H9 (cell line): ENCODE data around the gene CC2D2B. TPM values are rescaled to one million over a fixed set of nuclear protein-coding genes. Genes with fewer than 3 reads are reported as not detected.

Experiments
- DNase-seq: peaks from one replicate; pipeline ENCODE4 v3.0.0-alpha.2; 2017
- H2AFZ ChIP-seq: one replicate; pipeline ENCODE4 v1.6.1; 2013; ENCODE audit warnings: mild to moderate bottlenecking, low read length, control low read depth, moderate library complexity
- H2AK5ac ChIP-seq: 2 replicates; pipeline ENCODE4 v1.6.1; 2013; ENCODE audit warnings: low read length, control low read depth, mixed read lengths; ENCODE audit not compliant: insufficient read length
- H2BK120ac ChIP-seq: one replicate; pipeline ENCODE4 v1.6.1; 2013; ENCODE audit warnings: low read depth, mild to moderate bottlenecking, low read length, control low read depth, inconsistent platforms; ENCODE audit not compliant: poor library complexity, severe bottlenecking
- H2BK12ac ChIP-seq: 2 replicates; pipeline ENCODE4 v1.6.1; 2013; ENCODE audit warnings: low read length, control low read depth, mixed read lengths, low read depth; ENCODE audit not compliant: insufficient read length
- H2BK15ac ChIP-seq: 2 replicates; pipeline ENCODE4 v1.6.1; 2013; ENCODE audit warnings: low read depth, low read length, control low read depth
- H2BK20ac ChIP-seq: one replicate; pipeline ENCODE4 v1.6.1; 2013; ENCODE audit warnings: low read depth, mild to moderate bottlenecking, low read length, control low read depth, inconsistent platforms; ENCODE audit not compliant: poor library complexity, severe bottlenecking
- H2BK5ac ChIP-seq: 2 replicates; pipeline ENCODE4 v1.6.1; 2013; ENCODE audit warnings: low read length, control low read depth, mixed read lengths; ENCODE audit not compliant: insufficient read length
- H3K14ac ChIP-seq: 2 replicates; pipeline ENCODE4 v1.6.1; 2013; ENCODE audit warnings: low read length, control low read depth; ENCODE audit not compliant: insufficient read depth
- H3K18ac ChIP-seq: 2 replicates; pipeline ENCODE4 v1.6.1; 2013; ENCODE audit warnings: low read depth, mild to moderate bottlenecking, mixed read lengths, low read length, control low read depth; ENCODE audit not compliant: insufficient read length
- H3K23ac ChIP-seq: 2 replicates; pipeline ENCODE4 v1.6.1; 2013; ENCODE audit warnings: low read length, control low read depth, mixed read lengths, low read depth; ENCODE audit not compliant: insufficient read length
- H3K23me2 ChIP-seq: 2 replicates; pipeline ENCODE4 v1.6.1; 2013; ENCODE audit warnings: low read depth, mild to moderate bottlenecking, mixed read lengths, low read length, control low read depth; ENCODE audit not compliant: insufficient read length, poor library complexity, severe bottlenecking
- H3K27ac ChIP-seq: 2 replicates; pipeline ENCODE4 v1.5.1; 2013; ENCODE audit warnings: low read length, control low read depth, mixed read lengths, low read depth; ENCODE audit not compliant: insufficient read length
- H3K27me3 ChIP-seq: 2 replicates; pipeline ENCODE4 v1.6.1; 2013; ENCODE audit warnings: low read length, control low read depth, inconsistent platforms; ENCODE audit not compliant: insufficient read depth
- H3K4ac ChIP-seq: 2 replicates; pipeline ENCODE4 v1.6.1; 2013; ENCODE audit warnings: low read depth, mild to moderate bottlenecking, control low read depth, inconsistent platforms, low read length, moderate library complexity
- H3K4me1 ChIP-seq: 2 replicates; pipeline ENCODE4 v1.6.1; 2013; ENCODE audit warnings: low read length, control low read depth, inconsistent platforms; ENCODE audit not compliant: insufficient read depth
- H3K4me2 ChIP-seq: 2 replicates; pipeline ENCODE4 v1.6.1; 2013; ENCODE audit warnings: low read length, control low read depth, mixed read lengths; ENCODE audit not compliant: insufficient read length, insufficient read depth
- H3K56ac ChIP-seq: 2 replicates; pipeline ENCODE4 v1.6.1; 2013; ENCODE audit warnings: low read depth, mild to moderate bottlenecking, mixed read lengths, low read length, control low read depth; ENCODE audit not compliant: insufficient read length
- H3K79me1 ChIP-seq: 2 replicates; pipeline ENCODE4 v1.6.1; 2013; ENCODE audit warnings: low read depth, mild to moderate bottlenecking, moderate library complexity, low read length, control low read depth, inconsistent platforms; ENCODE audit not compliant: insufficient read depth, poor library complexity, severe bottlenecking
- H3K79me2 ChIP-seq: 2 replicates; pipeline ENCODE4 v1.6.1; 2013; ENCODE audit warnings: low read length, control low read depth, inconsistent platforms; ENCODE audit not compliant: insufficient read depth
- H3K9ac ChIP-seq: 2 replicates; pipeline ENCODE4 v1.6.1; 2013; ENCODE audit warnings: low read length, control low read depth, mixed read lengths; ENCODE audit not compliant: insufficient read length; ENCODE audit errors: extremely low read depth
- H3K9me3 ChIP-seq: one replicate; pipeline ENCODE4 v1.6.1; 2013; ENCODE audit warnings: low read depth, low read length, inconsistent platforms; ENCODE audit not compliant: control insufficient read depth
- H3T11ph ChIP-seq: one replicate; pipeline ENCODE4 v1.6.1; 2013; ENCODE audit warnings: mild to moderate bottlenecking, low read length, control low read depth, inconsistent platforms
- H4K20me1 ChIP-seq: one replicate; pipeline ENCODE4 v1.6.1; 2013; ENCODE audit not compliant: control insufficient read depth, insufficient read length, insufficient read depth
- H4K5ac ChIP-seq: 2 replicates; pipeline ENCODE4 v1.6.1; 2013; ENCODE audit warnings: low read depth, mild to moderate bottlenecking, mixed read lengths, low read length, control low read depth; ENCODE audit not compliant: insufficient read length
- H4K8ac ChIP-seq: replicated peaks from 2 replicates; pipeline ENCODE4 v1.6.1; 2013; ENCODE audit warnings: low read length, control low read depth, mixed read lengths, low read depth; ENCODE audit not compliant: insufficient read length
- H4K91ac ChIP-seq: 2 replicates; pipeline ENCODE4 v1.6.1; 2013; ENCODE audit warnings: low read depth, mild to moderate bottlenecking, moderate library complexity, mixed read lengths, low read length, control low read depth; ENCODE audit not compliant: insufficient read length
- H3K27ac Mint-ChIP-seq, 3 experiments: 2 replicates in 2 of 3; 3 replicates in 1 of 3; pipeline ENCODE4 v1.8.0; 2020 to 2021; ENCODE audit warnings: mixed read lengths in 3 of 3, mild to moderate bottlenecking in 1 of 3, moderate library complexity in 1 of 3
- H3K27me3 Mint-ChIP-seq: 2 replicates; pipeline ENCODE4 v1.8.0; 2021; ENCODE audit warnings: low read depth, mild to moderate bottlenecking, moderate library complexity, mixed read lengths
- H3K36me3 Mint-ChIP-seq, 3 experiments: 2 replicates in 2 of 3; 3 replicates in 1 of 3; pipeline ENCODE4 v1.8.0; 2020 to 2021; ENCODE audit warnings: low read depth in 3 of 3, mixed read lengths in 3 of 3; ENCODE audit not compliant: insufficient read depth in 1 of 3
- H3K4me1 Mint-ChIP-seq, 2 experiments: 2 replicates each; pipeline ENCODE4 v1.8.0; 2020; ENCODE audit warnings: mixed read lengths in 2 of 2
- H3K4me3 Mint-ChIP-seq, 2 experiments: 2 replicates in 1 of 2; 3 replicates in 1 of 2; pipeline ENCODE4 v1.8.0; 2020 to 2021; ENCODE audit warnings: mild to moderate bottlenecking in 2 of 2, mixed read lengths in 2 of 2, moderate library complexity in 1 of 2
- H3K9me3 Mint-ChIP-seq, 2 experiments: 2 replicates in 1 of 2; 3 replicates in 1 of 2; pipeline ENCODE4 v1.8.0; 2020; ENCODE audit warnings: mild to moderate bottlenecking in 2 of 2, mixed read lengths in 2 of 2, moderate library complexity in 1 of 2
- CTCF ChIP-seq: fragments of 200-600 bp; sonication (generic); conservative IDR thresholded peaks from 3 replicates; pipeline ENCODE4 v1.8.0; 2021; ENCODE audit warnings: antibody characterized with exemption, mild to moderate bottlenecking
- WGBS: extraction: QIAGEN DNeasy Blood & Tissue Kit; methylation state at CpG from one replicate; pipeline ENCODE4 v1.1.7; 2013; ENCODE audit warnings: missing lambda C conversion rate, low lambda C conversion rate, mixed read lengths; ENCODE audit not compliant: insufficient read length; ENCODE audit errors: extremely low coverage; 5-methylcytosine and 5-hydroxymethylcytosine counted together
- total RNA-seq: library from RNA; stranded (reverse); gene quantifications from 2 replicates; pipeline ENCODE4 v1.2.1, GENCODE V29; 2021

CC2D2B gene
- total RNA-seq, 1 experiment from 2014 or later = 0.72 TPM

- no peaks in the 10 kb centered on the region for H3K79me1 ChIP-seq
- peak overlapping the region; percentile 28 to 89; a peak in 4 of 5 replicates for H3K4me3 Mint-ChIP-seq
- H4K20me1 ChIP-seq = no peaks in the 10 kb centered on the region
- TF ChIP-seq CTCF = no peak
- no peak overlapping the region for H2BK120ac ChIP-seq
- peaks cover 1% of the 10 kb centered on the region; the same call in 1 of the 2 replicates for H3K27me3 Mint-ChIP-seq
- H3T11ph ChIP-seq = no peak overlapping the region
- H2AFZ ChIP-seq = no peak overlapping the region
- H2BK12ac ChIP-seq = no peak overlapping the region
- DNase-seq = no peak
- no peaks in the 10 kb centered on the region for H3K4me1 ChIP-seq
- no peak overlapping the region for H3K27ac Mint-ChIP-seq
- H3K9ac ChIP-seq = no peak overlapping the region
- H3K4ac ChIP-seq = no peak overlapping the region
- peaks cover 7 to 8% of the 10 kb centered on the region in 2 experiments for H3K4me1 Mint-ChIP-seq
- H4K5ac ChIP-seq = no peak overlapping the region
- no peak overlapping the region for H3K27ac ChIP-seq
- H3K18ac ChIP-seq = no peak overlapping the region
- no peak overlapping the region for H2BK15ac ChIP-seq
- H3K56ac ChIP-seq = no peak overlapping the region
- H3K9me3 ChIP-seq = no peaks in the 10 kb centered on the region
- H2BK5ac ChIP-seq = no peak overlapping the region
- H3K27me3 ChIP-seq = no peaks in the 10 kb centered on the region
- no CpG with 5 or more reads among the region's 4 CpGs for WGBS
- no peak overlapping the region for H2AK5ac ChIP-seq
- no peak overlapping the region for H4K8ac ChIP-seq
- H3K23me2 ChIP-seq = peaks cover 7% of the 10 kb centered on the region
- H3K4me2 ChIP-seq = peak overlapping the region; percentile 76
- H3K14ac ChIP-seq = no peak overlapping the region
- H4K91ac ChIP-seq = no peak overlapping the region
- H3K9me3 Mint-ChIP-seq = no peaks in the 10 kb centered on the region
- H3K79me2 ChIP-seq = no peaks in the 10 kb centered on the region
- H3K23ac ChIP-seq = no peak overlapping the region
- no peak overlapping the region for H2BK20ac ChIP-seq
- H3K36me3 Mint-ChIP-seq = peaks cover 6 to 7% (median 6%) of the 10 kb centered on the region in 3 experiments; a peak in 6 of 7 replicates
Observed at GRCh38 chr10:95908450-95908849, 675 bp downstream of the CC2D2B start.
